ENCODE results near the gene CRIP1. TPM values are rescaled to one million over a fixed set of nuclear protein-coding genes. Genes with fewer than 3 reads are reported as not detected.

CRIP1 gene
- total and polyA plus RNA-seq, 7 donors, result 4.9 to 403 (median 24.3) TPM

DNA sequence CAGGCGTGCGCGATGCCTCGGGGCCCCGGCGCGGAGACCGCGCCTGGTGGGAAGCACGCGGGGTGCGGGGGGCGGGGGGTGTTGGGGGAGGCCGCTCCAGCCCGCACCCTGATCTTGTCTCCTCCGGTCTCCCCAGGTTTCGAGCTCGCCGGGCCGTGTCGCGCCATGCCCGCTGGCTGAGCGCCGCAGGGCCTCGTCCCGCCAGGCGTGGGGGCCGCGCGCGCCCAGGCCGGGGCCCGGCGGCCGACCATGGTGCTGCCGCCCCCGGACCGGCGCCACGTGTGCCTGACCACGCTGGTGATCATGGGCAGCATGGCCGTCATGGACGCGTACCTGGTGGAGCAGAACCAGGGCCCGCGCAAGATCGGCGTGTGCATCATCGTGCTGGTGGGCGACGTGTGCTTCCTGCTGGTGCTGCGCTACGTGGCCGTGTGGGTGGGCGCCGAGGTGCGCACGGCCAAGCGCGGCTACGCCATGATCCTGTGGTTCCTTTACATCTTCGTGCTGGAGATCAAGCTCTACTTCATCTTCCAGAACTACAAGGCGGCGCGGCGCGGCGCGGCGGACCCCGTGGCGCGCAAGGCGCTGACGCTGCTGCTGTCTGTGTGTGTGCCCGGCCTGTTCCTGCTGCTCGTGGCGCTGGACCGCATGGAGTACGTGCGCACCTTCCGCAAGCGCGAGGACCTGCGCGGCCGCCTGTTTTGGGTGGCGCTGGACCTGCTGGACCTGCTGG is 42.1 kb downstream of the CRIP1 start:
- H3K27ac ChIP-seq, result peak overlapping the region in 1 of 4 donors; percentile 72
- TF ChIP-seq POLR2A (IDR thresholded peaks at IDR 0.05) (no peak), POLR2AphosphoS5 (IDR thresholded peaks at IDR 0.05) (no peak), EP300 (IDR thresholded peaks at IDR 0.05) (no peak)
- TF ChIP-seq, protein P1, sequence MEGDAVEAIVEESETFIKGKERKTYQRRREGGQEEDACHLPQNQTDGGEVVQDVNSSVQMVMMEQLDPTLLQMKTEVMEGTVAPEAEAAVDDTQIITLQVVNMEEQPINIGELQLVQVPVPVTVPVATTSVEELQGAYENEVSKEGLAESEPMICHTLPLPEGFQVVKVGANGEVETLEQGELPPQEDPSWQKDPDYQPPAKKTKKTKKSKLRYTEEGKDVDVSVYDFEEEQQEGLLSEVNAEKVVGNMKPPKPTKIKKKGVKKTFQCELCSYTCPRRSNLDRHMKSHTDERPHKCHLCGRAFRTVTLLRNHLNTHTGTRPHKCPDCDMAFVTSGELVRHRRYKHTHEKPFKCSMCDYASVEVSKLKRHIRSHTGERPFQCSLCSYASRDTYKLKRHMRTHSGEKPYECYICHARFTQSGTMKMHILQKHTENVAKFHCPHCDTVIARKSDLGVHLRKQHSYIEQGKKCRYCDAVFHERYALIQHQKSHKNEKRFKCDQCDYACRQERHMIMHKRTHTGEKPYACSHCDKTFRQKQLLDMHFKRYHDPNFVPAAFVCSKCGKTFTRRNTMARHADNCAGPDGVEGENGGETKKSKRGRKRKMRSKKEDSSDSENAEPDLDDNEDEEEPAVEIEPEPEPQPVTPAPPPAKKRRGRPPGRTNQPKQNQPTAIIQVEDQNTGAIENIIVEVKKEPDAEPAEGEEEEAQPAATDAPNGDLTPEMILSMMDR (IDR thresholded peaks at IDR 0.05), result no peak
- peak overlapping the region; percentile 56 to 75 (median 60) for H3K4me3 ChIP-seq
- peaks cover 0 to 38% (median 32%) of the 10 kb centered on the region in 4 donors for H3K4me1 ChIP-seq
- H3K27me3 ChIP-seq, result peaks cover 0 to 21% (median 19%) of the 10 kb centered on the region in 3 donors
- no peak for DNase-seq
- intact Hi-C loops (cut with DNase I), result loop anchor here (1.0 to 10.0 kb wide), 5 partner anchors 37 to 324 kb away; partner anchors contain the start of genes CRIP2 and TEDC1
- 13 to 30% methylated on average over 89 of the region's 89 CpGs for WGBS, 2 donors
- no peaks in the 10 kb centered on the region for H3K9me3 ChIP-seq
- H3K36me3 ChIP-seq, result no peaks in the 10 kb centered on the region

DNA sequence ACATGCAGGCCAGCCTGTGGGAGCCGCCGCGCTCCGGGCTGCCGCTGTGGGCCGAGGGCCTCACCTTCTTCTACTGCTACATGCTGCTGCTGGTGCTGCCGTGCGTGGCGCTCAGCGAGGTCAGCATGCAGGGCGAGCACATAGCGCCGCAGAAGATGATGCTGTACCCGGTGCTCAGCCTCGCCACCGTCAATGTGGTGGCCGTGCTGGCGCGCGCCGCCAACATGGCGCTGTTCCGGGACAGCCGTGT is 42.6 kb downstream of the CRIP1 start:
- DNase-seq, result no peak
- Histone ChIP-seq H3K27me3 (peaks cover 0 to 21% (median 19%) of the 10 kb centered on the region in 3 donors), H3K4me3 (peak overlapping the region in 2 of 4 donors; percentile 64 to 75), H3K9me3 (no peaks in the 10 kb centered on the region), H3K27ac (no peak overlapping the region), H3K4me1 (peaks cover 0 to 38% (median 32%) of the 10 kb centered on the region in 4 donors), H3K36me3 (no peaks in the 10 kb centered on the region)
- 20 to 26% methylated on average over 24 of the region's 24 CpGs for WGBS, 2 donors
- intact Hi-C loops (cut with DNase I), result loop anchor here (5.0 to 10.0 kb wide), 3 partner anchors 54 to 324 kb away; partner anchors contain the start of gene CRIP2
- TF ChIP-seq, protein P1 (IDR thresholded peaks at IDR 0.05), result no peak
- no peak for TF ChIP-seq POLR2AphosphoS5 (IDR thresholded peaks at IDR 0.05)
- TF ChIP-seq POLR2A (IDR thresholded peaks at IDR 0.05), result no peak
- no peak for TF ChIP-seq EP300 (IDR thresholded peaks at IDR 0.05)

DNA sequence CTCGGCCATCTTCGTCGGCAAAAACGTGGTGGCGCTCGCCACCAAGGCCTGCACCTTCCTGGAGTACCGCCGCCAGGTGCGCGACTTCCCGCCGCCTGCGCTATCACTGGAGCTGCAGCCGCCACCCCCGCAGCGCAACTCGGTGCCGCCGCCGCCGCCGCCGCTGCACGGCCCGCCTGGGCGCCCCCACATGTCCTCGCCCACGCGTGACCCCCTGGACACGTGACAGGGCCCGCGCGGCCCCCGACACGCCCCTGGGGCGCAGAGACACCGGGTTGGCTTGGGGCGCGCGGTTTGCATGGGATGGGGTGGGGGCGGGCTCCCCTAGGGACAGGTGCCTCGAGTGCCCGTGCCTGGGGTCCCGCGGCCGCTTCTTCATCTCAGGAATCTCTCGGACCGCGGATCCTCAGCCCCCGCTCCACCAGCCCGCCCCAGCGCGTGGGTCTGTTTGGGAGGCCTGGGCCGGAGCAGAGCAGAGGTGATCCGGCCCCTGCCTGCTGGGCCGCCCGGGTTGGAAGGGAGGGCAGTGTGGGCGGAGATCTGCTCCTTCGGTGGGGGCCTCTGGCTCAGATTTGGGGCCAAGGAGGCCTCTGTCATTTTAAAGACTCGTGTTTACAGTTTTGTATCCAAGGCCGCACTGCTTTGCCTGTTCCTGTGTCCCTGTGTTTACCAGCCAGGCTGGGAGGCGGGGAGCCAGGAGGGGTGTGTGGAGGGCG is 43.0 kb downstream of the CRIP1 start:
- H3K4me1 ChIP-seq, result peaks cover 0 to 38% (median 32%) of the 10 kb centered on the region in 4 donors
- 15 to 27% methylated on average over 63 of the region's 63 CpGs for WGBS, 2 donors
- H3K27ac ChIP-seq, result no peak overlapping the region
- peak overlapping the region in 1 of 4 donors; percentile 64 for H3K4me3 ChIP-seq
- no peaks in the 10 kb centered on the region for H3K9me3 ChIP-seq
- intact Hi-C loops (cut with DNase I), result loop anchor here (5.0 to 10.0 kb wide), 3 partner anchors 55 to 325 kb away; partner anchors contain the start of gene CRIP2
- H3K27me3 ChIP-seq, result peaks cover 0 to 21% (median 19%) of the 10 kb centered on the region in 3 donors
- TF ChIP-seq, protein P1 (IDR thresholded peaks at IDR 0.05), result no peak
- no peak for TF ChIP-seq POLR2AphosphoS5 (IDR thresholded peaks at IDR 0.05)
- no peak for TF ChIP-seq POLR2A (IDR thresholded peaks at IDR 0.05)
- no peak for TF ChIP-seq EP300 (IDR thresholded peaks at IDR 0.05)
- DNase-seq, result no peak
- H3K36me3 ChIP-seq, result no peaks in the 10 kb centered on the region

DNA sequence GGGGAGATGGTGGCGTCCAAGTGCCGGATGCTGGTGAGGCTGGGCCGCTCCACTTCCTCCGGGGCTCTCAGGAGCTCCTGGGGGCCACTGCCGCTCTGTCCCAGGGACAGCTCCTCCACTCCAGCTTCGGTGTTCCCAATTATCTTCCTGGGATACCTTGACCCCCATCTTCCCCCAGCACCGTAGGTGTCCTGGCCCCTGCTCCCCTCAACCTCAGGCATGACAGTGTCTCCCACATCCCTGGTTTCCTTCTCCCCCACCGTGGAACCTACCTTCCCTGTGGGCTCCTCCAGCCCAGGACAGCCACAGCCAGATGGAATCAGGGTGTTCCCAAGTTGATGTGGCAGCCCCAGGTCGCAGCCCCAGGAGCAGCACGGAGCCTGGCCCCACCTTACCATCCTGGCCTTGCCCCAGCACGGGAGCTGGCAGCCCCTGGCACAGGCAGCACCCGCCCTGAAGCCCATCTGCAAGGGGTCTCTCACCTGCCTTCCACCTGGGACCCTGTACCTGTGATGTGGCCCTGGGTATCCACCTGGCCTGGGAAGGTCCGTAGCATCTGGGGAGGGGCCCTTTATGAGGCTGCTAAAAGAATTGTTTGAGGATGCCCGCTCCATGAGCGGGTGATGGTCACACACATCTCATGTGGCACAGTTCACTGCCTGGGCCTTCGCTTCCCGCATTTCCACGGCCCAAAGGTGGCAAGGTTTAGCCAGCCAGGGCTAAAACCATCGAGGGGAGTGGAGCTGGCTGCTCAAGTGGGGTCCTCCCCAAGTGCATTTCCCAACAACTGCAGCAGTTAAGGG is 43.8 kb downstream of the CRIP1 start:
- Histone ChIP-seq H3K9me3 (no peaks in the 10 kb centered on the region), H3K4me3 (no peak overlapping the region), H3K27ac (no peak overlapping the region), H3K36me3 (no peaks in the 10 kb centered on the region), H3K27me3 (peaks cover 0 to 21% (median 19%) of the 10 kb centered on the region in 3 donors), H3K4me1 (peaks cover 0 to 38% (median 32%) of the 10 kb centered on the region in 4 donors)
- intact Hi-C loops (cut with DNase I), result no loop called here
- 50 to 75% methylated on average over 19 of the region's 19 CpGs for WGBS, 2 donors
- no peak for DNase-seq
- TF ChIP-seq EP300 (IDR thresholded peaks at IDR 0.05) (no peak), POLR2AphosphoS5 (IDR thresholded peaks at IDR 0.05) (no peak), POLR2A (IDR thresholded peaks at IDR 0.05) (no peak)
- TF ChIP-seq, protein P1 (IDR thresholded peaks at IDR 0.05), result no peak

Data from sigmoid colon (tissue), 7 donors.